Measurements from ENCODE around the gene SLC29A2. TPM values are rescaled to one million over a fixed set of nuclear protein-coding genes. Genes with fewer than 3 reads are reported as not detected.

Gene SLC29A2
- total and polyA plus RNA-seq, 2 donors (not counting 1 experiment from before 2014, with no cell fraction given): 16.2 to 18.5 TPM

GRCh38 chr11:66335531-66336233 lies 35.9 kb downstream of the SLC29A2 start:
- Histone ChIP-seq H3K9ac (ENCODE audit: low read length) (peak overlapping the region; percentile 42), H3K79me2 (ENCODE audit: control insufficient read depth, insufficient read depth, low read length) (no peaks in the 10 kb centered on the region), H3K27me3 (replicated peaks in 1 of 4; ENCODE audit: control extremely low read depth in 1 of 4, control insufficient read depth in 3 of 4, insufficient read depth in 4 of 4, low read length in 3 of 4) (peaks cover 0 to 9% (median 3%) of the 10 kb centered on the region in 4 experiments), H3K4me3 (ENCODE audit: control extremely low read depth in 1 of 5, extremely low read depth in 1 of 5, insufficient read depth in 1 of 5, low read depth in 2 of 5, low read length in 4 of 5) (peak overlapping the region in 3 of 5 experiments; percentile 19 to 50 (median 42)), H3K9me3 (ENCODE audit: control extremely low read depth in 1 of 3, control insufficient read depth in 2 of 3, insufficient read depth in 1 of 3, low read length in 2 of 3) (no peaks in the 10 kb centered on the region), H2AFZ (ENCODE audit: insufficient read depth, low read depth, low read length, poor library complexity, severe bottlenecking) (peak overlapping the region; percentile 33), H4K20me1 (ENCODE audit: control insufficient read depth, insufficient read depth, low read length, poor library complexity, severe bottlenecking) (peaks cover 13% of the 10 kb centered on the region), H3K36me3 (replicated peaks in 1 of 2; ENCODE audit: control extremely low read depth in 1 of 2, control insufficient read depth in 1 of 2, extremely low read depth in 1 of 2, insufficient read depth in 2 of 2, low read length in 1 of 2) (peaks cover 0 to 33% of the 10 kb centered on the region in 2 experiments), H3K27ac (ENCODE audit: low read length in 2 of 2) (no peak overlapping the region), H3K4me1 (ENCODE audit: control insufficient read depth in 2 of 2, insufficient read depth in 2 of 2, low read length in 2 of 2) (peaks cover 15 to 25% of the 10 kb centered on the region in 2 donors), H3K4me2 (replicated peaks; ENCODE audit: low read depth, low read length, poor library complexity, severe bottlenecking) (peak overlapping the region; percentile 74)
- Mint-ChIP-seq H3K27me3 (no peaks in the 10 kb centered on the region), H3K4me3 (peak overlapping the region; percentile 84), H3K27ac (no peak overlapping the region), H3K4me1 (peaks cover 21% of the 10 kb centered on the region), H3K9me3 (ENCODE audit: insufficient read depth) (no peaks in the 10 kb centered on the region)
- peak; percentile 38 for DNase-seq
- ChIA-PET POLR2A (interaction anchor here (1.0 to 2.0 kb wide), 2 partner anchors 24 to 359 kb away, joined by 4 to 6 read pairs; no protein-coding TSS in a partner anchor), CTCF (interaction anchor here (0.5 to 3.0 kb wide), 5 partner anchors 9 to 53 kb away, joined by 3 to 24 read pairs (median 5); no protein-coding TSS in a partner anchor)
- intact Hi-C loops (cut with micrococcal nuclease): no loop called here
- no peak for ATAC-seq (ENCODE audit: low read depth)
- 24% methylated on average over 35 of the region's 35 CpGs for WGBS (ENCODE audit: insufficient coverage)
- TF ChIP-seq CTCF (IDR thresholded peaks at IDR 0.05) (no peak), EZH2 (IDR thresholded peaks at IDR 0.05; ENCODE audit: borderline replicate concordance, insufficient read depth, low read depth, low read length, poor library complexity, severe bottlenecking) (no peak)

Data from B cell (primary cell).